NCI-H1694 (cell line): Measurements from ENCODE around the gene SLC25A18.

Source experiments
- DNase-seq: peaks from one replicate; lab custom pipeline; 2025; lab: John Stamatoyannopoulos, UW

Gene SLC25A18

DNA sequence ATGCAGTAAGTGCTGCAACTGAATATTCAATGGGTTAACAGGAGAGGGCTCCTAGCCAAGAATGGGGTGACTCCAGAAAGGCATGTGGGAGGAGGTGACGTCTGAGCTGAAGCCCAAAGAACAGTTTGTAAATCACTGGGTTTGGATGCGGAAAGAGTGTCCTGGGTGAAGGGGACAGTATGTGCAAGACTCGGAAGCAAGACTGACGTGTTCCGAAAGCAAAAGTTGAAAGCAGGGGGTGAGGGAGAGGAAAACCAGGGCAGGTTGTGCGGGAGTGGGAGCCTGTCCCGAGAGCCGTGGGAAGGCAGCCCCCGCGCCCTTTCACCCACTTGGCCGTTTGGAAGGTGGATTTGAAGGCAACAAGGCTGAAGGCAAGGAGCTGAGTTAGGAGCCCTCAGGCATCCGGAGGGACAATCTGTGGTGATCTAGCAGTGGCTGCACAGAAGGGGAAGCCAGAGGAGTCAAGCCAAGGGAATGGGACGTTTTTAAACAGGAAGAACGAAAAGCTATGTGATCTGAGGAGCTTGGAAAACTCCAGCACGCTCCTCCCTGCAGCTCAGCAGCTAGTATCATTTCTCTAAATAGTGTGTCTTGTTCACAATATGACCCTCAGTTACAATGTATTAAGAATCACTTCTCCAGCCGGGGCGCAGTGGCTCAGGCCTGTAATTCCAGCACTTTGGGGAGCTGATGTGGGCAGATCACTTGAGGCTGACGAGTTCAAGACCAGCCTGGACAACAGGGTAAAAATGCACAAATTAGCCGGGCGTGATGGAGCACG, 7.7 kb downstream of the SLC25A18 start:
- no peak for DNase-seq

DNA sequence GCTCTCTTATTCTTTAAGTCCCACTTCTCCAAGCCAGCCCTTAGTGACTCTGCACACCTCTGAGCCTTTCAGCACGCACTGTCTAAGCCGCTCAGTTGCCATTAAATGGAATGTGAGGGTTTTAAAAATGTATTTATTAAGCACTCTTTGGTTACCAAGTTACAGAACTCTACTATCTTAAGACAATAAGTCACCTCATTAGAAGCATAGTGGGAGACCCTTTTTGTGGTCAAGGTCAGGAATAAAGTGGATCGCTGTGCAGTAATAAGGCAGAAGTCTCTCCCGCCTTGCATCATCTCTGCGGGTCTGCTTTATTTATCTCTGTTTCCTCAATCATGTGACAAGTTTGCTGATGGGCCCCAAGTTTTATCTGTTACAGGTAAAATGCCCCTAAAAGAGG, 11.9 kb downstream of the SLC25A18 start:
- DNase-seq = no peak

DNA sequence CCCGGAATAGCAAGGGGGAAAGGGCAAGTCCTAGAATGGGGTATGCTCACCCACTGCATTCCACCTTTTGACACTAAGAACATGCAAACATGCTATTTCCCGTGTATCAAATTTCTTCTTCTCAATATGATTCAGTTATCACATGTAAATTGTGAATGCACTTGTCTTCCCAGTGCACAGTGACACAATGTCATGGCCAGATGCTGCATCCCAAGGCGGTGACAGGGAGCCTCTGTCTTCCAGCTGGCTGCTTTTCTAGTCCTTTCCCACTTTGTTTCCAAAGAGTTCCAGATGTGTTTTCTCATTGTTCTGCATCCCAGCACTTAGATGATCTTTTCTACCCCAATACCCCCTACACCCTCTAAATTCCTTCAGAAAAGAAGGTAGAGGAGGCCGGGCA, 12.4 kb downstream of the SLC25A18 start:
- no peak for DNase-seq

DNA sequence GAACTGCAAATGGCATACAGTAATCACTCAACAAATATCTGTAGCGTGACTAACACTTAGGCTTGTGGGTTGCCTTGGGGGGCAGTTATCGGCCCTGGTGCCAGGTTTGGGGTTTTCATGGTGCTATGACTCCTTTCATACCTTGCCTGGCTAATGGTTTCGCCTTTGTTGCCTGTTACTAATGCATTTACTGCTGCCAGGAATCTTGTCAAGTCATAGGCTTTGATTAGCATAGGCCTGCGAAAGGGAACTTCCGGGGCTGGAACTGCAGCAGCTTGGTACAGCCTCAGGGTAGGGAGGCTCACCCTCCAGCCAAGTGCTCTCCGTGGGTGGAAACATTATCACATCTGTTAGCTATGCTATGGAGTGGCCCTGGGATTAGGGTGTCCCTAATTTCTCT, 13.2 kb downstream of the SLC25A18 start:
- DNase-seq = no peak

DNA sequence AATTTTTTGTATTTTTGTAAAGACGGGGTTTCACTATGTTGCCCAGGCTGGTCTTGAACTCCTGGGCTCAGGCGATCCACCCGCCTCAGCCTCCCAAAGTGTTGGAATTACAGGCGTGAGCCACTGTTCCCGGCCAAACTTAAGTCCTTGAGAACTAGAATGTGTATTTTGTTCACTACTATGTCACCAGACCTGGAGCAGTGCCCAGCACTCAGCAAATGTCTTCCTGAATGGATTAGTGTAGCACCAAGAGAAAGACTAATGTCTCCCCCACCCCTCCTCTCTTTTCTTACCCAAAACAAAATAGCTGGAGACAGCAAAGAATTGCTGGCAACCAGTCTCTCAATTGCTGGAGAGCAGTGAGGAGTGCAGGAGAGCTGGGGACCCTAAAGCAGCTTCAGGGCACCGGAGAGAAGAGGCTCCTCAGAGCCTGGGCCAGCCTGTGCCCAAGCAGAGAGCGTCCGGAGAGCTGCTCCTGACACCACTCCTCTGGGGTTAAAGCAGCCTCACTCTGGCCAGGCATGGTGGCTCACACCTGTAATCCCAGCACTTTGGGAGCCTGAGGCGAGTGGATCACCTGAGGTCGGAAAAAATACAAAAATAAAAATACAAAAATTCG, 14.9 kb downstream of the SLC25A18 start:
- DNase-seq = no peak

DNA sequence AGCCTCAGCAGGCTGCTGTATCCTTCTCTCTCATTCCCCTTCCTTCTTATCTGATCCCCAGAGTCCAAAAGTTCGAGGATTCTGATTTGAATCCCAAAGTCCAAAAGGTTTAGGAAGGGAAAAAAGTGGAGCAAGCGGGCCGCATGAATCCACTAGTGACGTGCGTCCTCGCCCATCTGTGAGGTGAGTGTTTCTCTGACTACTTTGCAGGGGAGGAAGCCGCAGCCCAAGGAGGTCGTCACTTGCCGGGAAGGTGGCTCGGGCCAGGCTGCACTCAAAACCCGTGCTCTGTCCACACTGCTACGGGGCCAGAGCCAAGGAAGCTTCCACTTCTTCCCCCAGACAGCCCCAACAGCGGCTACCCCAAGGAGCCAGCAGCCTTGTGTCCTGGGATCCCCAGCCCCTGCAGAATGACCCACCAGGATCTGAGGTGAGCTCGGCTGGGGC, 16.3 kb downstream of the SLC25A18 start:
- no peak for DNase-seq

DNA sequence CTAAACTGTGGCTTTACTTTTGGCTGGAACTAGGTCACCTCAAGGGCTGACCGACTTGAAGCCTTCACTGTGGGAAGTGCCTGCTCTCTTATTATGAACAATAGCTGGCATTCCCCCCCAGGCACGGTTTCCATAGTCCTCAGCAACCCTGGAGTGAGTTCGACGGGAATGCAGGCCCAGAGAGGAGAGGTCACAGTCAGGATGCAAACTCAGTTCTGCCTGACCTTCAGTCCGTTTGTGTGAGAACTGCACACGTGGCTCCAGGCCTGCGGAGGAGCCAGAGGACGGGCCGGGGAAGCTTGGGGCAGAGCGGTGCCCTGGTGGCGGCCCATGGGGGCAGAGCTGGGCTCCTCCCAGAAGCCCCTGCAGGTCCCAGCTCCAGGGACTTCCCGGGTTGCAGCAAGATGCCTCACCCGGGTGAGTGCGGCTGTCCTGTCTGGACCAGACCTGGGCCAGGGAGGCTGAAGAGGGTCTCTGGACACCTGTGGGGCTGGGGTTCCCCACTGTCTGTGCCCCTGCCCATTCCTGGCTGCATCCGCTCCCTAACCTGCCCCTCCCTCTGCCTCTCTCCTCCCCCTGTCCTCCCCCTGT, 17.2 kb downstream of the SLC25A18 start:
- DNase-seq = no peak

DNA sequence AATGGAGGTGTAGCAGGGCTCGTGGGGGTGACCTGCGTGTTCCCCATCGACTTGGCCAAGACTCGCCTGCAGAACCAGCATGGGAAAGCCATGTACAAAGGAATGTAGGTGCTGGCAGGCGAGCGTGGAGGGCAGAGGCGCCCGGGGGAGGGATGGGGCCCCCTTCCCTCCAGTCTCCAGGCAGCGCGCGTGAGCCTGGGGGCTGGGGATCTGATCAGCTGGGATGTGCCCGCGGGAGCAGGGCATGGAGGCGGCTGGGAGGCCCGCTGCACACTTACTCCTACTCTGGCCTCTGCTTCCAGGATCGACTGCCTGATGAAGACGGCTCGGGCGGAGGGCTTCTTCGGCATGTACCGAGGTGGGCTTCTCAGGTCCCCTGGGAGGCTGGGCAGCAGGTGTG, 17.8 kb downstream of the SLC25A18 start:
- no peak for DNase-seq

DNA sequence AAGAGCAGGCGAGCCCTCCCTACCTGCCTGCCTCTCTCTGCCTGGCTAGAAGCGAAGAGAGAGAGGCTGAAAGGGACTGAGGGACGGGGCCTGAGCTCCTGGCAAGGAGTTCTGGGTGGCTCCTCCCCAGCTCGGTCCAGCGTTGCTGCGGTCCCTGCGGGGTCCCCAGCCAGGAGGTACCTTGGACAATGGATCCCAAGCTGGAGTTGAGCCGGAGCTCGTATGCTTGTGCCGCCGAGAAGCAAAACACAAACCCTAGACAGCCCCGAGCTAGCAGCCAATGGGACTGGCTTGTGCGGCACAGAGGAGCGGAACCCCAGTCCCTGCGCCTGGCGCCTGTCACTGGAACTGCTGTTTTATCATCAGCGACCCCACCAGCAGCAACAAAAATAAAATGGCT, 18.3 kb downstream of the SLC25A18 start:
- DNase-seq = no peak

DNA sequence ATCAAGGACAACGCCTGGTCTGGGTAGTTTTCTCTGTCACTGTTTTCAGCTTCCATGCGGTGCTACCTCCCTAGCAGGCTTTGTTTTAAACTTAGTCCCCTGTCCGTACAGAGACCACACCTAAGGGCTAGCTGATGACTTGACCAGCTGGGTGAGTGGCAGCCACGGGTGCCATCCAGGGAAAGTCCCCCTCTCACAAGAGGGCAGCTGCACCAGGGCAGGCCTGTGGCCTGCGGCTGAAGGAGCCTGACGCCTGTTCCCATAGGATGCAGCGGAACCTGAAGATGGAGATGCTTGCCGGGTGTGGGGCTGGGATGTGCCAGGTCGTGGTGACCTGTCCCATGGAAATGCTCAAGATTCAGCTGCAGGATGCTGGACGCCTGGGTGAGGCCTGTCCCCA, 19.9 kb downstream of the SLC25A18 start:
- no peak for DNase-seq

DNA sequence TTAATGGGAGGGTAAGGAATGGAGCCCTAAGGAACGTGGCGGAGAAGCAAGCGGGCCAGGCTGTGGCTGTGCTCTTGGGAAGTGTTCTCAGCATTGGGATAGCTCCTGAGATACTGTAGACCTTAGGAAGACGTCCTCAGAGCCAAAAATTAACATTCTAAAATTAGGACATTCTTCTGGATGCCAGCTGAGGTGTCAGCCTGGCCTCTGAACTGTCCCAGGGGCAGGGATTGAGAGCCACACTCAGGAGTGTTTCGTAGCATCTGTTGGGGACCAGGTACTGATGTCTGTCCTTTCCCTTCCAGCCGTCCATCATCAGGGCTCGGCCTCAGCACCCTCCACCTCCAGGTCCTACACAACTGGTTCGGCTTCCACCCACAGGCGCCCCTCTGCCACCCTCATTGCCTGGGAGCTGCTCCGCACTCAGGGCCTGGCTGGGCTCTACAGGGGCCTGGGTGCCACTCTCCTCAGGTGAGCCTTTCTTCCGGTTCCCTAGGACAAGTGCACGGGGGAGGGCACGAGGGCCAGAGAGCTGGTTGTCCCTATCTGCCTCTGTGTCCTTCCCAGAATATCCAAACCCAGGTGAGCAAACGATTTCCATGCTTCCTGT, 23.6 kb downstream of the SLC25A18 start:
- DNase-seq = no peak

DNA sequence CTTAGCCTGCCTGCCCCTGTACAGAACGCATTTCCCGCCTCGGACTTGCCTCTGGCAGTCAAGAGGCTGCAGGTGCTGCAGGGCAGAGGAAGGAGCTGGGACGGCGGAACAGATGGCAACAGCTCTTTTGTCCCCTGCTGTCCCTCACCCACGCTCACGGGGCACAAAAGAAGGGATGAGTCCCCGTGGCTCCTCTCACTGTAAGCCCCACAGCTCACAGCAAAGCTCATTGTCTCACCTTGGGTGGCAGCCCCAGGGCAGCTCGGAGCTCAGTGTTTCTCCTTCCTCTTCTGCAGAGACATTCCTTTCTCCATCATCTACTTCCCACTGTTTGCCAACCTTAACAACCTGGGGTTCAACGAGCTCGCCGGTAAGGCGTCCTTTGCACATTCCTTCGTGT, 24.3 kb downstream of the SLC25A18 start:
- DNase-seq = no peak

DNA sequence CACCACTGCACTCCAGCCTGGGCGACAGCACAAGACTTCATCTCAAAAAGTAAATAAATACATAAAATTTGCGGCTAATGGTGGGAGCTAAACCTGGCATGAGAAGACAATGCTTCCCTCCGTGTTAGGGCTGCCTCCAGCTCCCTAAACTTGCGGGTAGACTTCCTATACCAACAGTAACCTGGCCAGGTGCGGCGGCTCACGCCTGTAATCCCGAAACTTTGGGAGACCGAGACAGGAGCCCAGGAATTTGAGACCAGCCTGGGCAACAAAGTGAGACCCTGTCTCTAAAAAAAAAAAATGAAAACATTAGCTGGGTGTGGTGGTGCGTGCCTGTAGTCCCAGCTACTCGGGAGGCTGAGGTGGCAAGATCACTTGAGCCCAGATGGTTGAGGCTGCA, 25.3 kb downstream of the SLC25A18 start:
- DNase-seq = no peak

DNA sequence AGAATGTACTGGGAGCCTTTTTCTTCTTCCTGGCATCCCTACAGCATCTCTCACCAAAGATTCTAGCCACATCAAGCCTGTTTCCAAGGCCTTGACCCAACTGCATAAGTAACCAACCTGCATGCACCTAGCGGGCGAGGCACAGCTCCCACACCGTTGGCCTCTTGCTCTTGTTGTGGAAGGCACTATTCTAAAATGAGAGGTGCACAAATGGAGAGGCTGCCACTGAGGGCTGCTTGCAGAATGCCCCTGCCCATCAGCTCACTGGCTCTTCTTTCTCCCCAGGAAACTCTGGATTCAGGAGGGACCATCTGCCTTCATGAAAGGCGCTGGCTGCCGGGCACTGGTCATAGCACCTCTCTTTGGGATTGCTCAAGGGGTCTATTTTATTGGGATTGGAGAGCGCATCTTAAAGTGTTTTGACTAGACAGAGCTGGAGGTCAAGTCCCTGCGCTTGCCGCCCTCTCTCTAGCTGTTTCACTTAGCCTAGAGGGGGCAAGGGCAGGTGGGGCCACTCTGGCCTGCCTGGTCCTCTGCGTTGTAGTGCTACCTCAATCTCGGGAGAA, 26.6 kb downstream of the SLC25A18 start:
- DNase-seq = no peak

DNA sequence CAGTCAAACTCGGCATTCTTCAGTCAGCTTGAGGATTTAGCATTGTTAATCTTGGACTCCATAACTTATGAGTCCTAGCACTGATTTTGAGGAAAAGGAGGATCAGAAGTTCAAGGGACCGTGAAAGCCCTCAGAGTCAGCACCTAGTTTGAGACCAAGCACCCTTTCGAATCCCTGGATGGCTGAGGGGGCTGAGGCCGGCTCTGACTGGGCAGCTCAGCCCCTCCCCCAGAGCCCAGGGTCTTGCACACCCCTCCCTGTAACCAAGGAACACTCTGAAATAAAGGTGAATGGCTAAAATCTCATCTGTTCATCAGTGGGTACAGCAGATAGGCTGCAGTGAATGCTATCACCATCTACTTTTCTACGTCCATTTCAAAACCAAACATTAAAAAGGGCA, 27.3 kb downstream of the SLC25A18 start:
- DNase-seq = no peak

DNA sequence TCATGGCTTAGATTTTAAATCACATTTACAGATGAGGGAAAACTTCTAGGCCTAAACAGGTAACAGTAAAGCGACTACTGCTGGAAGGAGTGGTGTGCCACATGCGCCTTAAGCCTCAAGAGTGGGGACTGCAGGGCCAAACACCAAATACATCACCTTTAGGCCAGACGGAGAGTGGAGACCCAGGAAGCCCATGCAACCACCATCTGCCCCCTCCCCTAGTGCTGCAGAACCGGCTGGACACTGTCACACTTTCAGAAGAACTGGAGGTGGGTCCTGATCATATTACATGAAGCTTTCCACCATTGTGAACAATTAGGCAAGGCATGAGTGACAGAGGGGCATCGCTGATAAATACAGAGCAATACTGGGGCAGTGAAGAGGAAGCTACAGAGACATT, 28.9 kb downstream of the SLC25A18 start:
- DNase-seq = no peak

DNA sequence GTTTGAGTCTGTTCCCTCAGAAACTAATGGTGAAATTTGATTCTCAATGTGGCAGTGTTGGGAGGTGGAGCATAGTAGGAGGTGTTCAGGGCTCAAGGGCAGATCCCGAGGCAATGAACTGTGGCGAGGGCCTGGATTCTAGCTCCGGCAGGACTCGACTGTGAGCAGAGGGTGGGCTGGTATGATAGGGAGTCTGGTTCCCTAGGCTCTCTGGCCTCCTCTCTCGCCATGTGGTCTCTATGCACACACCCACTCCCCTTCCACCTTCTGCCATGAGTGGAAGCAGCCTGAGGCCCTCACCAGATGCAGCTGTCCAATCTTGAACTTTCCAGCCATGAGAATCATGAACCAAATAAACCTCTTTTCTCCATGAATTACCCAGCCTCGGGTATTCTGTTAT, 32.9 kb downstream of the SLC25A18 start:
- DNase-seq = no peak

DNA sequence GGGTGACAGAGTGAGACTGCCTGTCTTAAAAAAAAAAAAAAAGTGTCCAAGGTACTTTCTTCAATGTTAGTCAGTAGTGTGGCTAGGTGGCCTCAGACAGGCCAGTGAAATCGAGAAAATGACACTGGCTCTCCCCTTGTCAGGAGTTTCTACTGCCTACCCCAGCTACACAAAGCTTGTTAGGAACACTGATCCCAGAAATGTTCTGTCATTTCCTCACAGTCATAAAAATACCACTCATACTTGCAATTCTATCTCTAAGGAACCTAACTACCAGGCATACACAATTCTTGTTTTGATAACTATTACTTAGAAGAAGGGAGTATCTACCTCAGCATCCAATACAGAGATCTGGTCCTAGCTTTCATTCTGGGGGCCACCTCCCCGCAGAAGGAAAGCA, 33.9 kb downstream of the SLC25A18 start:
- no peak for DNase-seq

DNA sequence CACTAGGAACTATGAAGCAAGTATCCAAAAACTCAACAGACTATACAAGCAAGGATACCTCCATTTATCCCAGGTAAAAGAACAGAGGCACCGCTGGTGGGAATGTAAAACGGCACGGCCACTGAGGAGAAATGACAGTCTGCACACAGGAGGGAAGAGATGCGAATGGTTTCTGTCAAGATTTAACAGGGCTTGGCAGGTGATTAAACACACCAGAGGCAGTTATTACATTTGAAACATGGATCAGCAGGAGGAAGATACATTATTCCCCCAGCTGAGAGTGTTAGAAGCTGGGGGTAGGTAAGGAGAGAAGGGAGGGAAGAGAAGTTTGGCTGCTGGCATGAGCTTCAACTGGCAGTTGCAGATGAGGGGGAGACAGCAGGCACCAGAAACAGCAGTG, 35.0 kb downstream of the SLC25A18 start:
- no peak for DNase-seq

DNA sequence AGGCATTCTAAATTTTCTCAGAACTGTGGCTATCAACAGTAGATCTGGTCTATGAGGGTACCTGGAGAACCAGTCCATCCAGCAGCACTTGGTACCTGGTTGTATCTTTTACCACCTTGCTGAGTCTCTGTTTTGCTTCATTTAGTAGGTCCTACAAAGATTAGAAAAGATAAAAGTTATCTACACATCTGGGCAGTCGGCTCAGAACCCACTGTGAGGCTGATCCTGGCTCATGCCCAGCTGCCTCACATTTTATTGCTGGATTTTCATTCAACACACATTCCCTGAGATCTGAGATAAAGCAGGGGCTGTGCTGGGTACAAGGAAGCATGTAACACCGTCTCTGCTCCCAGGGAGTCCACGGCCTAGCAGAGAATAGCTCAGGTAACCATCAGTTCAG, 37.7 kb downstream of the SLC25A18 start:
- no peak for DNase-seq

DNA sequence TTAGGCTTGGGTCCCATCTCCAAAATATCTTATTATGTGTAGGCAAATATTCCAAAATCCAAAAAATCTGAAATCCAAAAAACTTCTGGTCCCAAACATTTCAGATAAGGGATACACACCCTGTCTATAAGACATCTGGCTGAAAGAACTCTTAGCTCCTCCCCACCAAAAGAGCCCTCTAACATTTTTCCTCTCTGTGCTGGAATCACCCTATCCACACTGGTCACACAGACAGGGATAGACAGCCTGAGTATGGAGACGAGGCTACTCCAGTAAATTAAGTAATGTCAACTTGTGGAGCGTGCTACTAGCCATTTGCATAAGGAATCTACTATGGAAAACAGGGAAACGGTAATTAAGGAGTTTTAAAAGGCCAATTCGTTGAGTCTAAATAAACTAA, 40.4 kb downstream of the SLC25A18 start:
- no peak for DNase-seq

DNA sequence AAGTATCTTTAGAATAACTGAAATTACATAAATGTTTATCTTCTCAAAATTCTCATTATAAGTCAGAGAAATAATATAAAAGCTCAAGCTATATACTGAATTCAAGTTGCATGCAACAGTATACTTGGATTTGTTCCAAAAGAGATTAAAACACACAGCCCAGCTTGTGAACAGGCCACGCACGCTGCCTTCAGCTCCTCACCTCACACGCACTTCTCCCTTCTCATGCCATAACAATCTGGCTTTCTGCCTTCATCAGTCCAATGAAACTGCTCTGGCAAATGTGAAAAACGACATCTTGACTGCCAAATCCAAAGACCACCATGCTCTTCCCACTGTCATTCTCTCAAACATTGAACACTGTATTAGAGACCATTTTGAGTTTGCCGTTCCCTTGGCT, 43.2 kb downstream of the SLC25A18 start:
- DNase-seq = peak; percentile 6
